ENCODE measurements around the gene FGF14. TPM values are rescaled to one million over a fixed set of nuclear protein-coding genes. Genes with fewer than 3 reads are reported as not detected.

FGF14 gene
- total RNA-seq, 4 donors from 2014 or later: 0.28 to 2.3 (median 0.35) TPM; not detected in 1

DNA sequence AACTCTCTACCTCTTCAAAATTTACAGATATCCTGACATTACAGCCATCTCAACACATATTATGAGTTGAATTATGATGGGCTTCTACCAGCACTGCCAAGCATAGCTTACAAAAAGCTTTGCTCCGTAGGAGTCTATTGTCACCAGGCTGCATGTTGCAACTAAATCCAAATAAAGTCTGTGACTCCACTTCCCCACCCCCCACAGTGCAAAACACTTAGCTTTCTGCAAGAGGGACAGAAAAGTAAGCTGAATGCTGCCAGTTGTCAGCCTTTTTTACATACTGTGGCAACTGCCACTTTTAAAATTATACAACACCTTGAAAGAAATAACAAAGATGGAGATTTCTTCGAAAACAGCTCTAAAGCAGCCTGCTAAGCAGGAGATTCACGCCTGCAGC, 189.1 kb downstream of the FGF14 start:
- DNase-seq: no peak
- no peak overlapping the region for H3K4me3 ChIP-seq
- no peaks in the 10 kb centered on the region for H3K4me1 ChIP-seq
- TF ChIP-seq POLR2A (IDR thresholded peaks at IDR 0.05): no peak
- TF ChIP-seq, protein P1, sequence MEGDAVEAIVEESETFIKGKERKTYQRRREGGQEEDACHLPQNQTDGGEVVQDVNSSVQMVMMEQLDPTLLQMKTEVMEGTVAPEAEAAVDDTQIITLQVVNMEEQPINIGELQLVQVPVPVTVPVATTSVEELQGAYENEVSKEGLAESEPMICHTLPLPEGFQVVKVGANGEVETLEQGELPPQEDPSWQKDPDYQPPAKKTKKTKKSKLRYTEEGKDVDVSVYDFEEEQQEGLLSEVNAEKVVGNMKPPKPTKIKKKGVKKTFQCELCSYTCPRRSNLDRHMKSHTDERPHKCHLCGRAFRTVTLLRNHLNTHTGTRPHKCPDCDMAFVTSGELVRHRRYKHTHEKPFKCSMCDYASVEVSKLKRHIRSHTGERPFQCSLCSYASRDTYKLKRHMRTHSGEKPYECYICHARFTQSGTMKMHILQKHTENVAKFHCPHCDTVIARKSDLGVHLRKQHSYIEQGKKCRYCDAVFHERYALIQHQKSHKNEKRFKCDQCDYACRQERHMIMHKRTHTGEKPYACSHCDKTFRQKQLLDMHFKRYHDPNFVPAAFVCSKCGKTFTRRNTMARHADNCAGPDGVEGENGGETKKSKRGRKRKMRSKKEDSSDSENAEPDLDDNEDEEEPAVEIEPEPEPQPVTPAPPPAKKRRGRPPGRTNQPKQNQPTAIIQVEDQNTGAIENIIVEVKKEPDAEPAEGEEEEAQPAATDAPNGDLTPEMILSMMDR (IDR thresholded peaks at IDR 0.05): no peak
- no peaks in the 10 kb centered on the region for H3K27me3 ChIP-seq
- no peaks in the 10 kb centered on the region for H3K36me3 ChIP-seq
- H3K9me3 ChIP-seq: no peaks in the 10 kb centered on the region
- no peak overlapping the region for H3K27ac ChIP-seq

DNA sequence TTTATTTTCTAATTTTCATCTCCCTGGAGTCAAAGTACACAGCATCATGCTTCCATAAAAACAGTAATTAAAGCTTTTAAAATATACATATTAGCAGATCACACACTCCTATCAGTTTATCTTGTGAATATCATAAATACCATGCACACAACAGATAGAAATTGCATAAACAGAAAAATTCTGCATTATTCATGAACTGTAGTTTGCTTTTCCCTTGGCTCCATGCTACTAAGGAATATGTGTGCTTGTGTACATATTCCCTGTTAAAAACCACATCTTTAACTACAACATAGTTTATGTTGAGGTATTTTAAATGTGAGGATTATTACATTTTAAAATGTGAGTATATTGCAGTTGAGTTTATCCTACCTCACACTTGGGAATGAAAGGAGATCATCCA, 193.5 kb downstream of the FGF14 start:
- no peak overlapping the region for H3K4me3 ChIP-seq
- no peaks in the 10 kb centered on the region for H3K36me3 ChIP-seq
- DNase-seq: no peak
- no peaks in the 10 kb centered on the region for H3K9me3 ChIP-seq
- no peaks in the 10 kb centered on the region for H3K27me3 ChIP-seq
- no peak overlapping the region for H3K27ac ChIP-seq
- no peaks in the 10 kb centered on the region for H3K4me1 ChIP-seq
- no peak for TF ChIP-seq POLR2A (IDR thresholded peaks at IDR 0.05)
- TF ChIP-seq, protein P1 (IDR thresholded peaks at IDR 0.05): no peak

DNA sequence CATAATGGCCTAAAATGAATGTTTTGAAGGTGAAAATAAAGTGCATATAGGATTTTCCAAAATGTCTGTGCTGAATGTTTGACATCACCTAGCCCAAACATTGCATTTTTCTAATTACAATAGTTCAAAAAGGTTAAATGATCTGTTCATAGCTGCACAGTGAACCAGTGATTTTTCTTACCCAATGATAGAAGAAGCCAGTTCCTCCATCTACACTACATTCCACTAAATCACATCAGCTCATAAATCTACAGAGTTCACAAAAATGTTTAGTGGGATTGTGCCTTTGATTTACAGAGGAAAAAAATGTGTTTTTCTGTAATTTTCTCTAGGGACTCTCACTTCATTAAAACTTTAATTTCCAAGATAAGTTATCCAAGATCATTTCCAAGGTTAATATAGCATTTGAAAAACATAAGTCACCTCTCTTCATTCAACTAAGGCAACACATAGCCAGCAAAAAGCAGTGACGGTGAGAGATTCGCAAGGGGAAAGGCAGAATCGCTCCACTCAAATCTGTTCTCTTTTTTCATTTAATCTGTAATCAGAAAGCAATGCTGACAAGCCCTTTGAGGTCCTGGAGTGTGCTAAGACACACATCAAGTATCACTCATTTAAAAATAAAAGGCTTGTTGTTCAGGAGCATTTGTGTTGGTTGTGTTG, 194.0 kb downstream of the FGF14 start:
- Histone ChIP-seq H3K4me3 (no peak overlapping the region), H3K4me1 (no peaks in the 10 kb centered on the region), H3K9me3 (no peaks in the 10 kb centered on the region), H3K27me3 (no peaks in the 10 kb centered on the region), H3K36me3 (no peaks in the 10 kb centered on the region), H3K27ac (no peak overlapping the region)
- no peak for DNase-seq
- TF ChIP-seq POLR2A (IDR thresholded peaks at IDR 0.05): no peak
- TF ChIP-seq, protein P1 (IDR thresholded peaks at IDR 0.05): no peak

DNA sequence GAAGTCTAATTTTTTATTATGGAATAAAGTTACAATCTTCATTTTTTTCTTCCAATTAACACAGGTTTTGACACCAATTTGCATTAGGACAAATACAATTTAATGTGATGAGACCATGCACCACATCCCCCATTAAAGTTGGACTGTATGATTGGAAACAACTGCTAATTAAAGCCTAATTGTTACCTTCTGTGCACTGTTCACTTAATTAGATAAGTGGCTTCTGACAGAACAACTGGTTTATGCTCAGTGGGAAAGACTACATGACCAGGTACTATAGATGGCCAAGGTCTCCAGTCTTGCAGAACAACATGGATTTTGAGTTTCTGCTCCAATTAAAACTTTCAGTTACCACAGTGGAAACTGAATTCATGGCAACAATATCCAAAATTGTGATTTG, 198.1 kb downstream of the FGF14 start:
- H3K9me3 ChIP-seq: no peaks in the 10 kb centered on the region
- no peaks in the 10 kb centered on the region for H3K4me1 ChIP-seq
- H3K27me3 ChIP-seq: no peaks in the 10 kb centered on the region
- H3K4me3 ChIP-seq: no peak overlapping the region
- DNase-seq: no peak
- H3K36me3 ChIP-seq: no peaks in the 10 kb centered on the region
- H3K27ac ChIP-seq: no peak overlapping the region
- TF ChIP-seq, protein P1 (IDR thresholded peaks at IDR 0.05): no peak
- TF ChIP-seq POLR2A (IDR thresholded peaks at IDR 0.05): no peak

DNA sequence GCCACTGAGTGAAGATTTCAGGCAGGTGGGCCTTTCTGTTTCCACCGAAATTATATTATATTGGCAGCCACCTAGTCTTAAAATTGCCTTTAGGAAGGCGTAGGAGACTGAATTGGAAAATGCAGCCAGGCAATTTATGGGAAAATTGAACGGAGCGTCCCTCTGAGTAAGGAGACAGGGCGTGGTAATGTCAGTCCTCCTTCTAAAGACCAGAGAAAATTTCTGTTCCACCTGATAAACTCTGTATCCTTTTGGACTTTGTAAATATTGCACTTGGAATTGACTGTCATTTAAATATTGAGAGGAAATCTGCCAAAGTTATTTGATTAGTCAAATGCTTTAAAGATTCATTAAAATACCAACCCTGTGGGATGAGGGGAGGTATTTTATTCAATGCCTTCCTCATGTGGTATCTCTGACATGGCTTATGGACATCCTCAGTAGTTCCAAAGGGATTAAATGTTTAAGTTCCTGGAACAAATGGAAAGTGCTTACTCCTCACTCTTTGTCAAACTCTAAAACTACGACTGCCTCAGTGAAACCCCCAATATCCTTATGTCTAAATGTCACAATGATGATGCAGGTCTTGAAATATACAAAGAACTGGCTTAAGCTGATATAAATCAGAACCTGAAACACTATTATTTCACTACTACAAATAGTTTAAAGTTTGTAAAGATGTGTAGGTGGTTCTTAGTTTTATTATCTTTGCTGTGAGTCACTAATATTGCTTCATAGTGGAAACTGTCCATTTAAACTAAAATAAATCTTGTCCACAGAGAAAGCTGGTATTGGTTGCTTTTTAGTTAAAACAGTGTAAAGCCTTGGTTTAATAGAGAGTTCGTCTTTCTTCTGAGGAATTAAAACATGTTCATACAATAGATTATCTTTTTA, 203.2 kb downstream of the FGF14 start:
- no peaks in the 10 kb centered on the region for H3K36me3 ChIP-seq
- no peak for DNase-seq
- H3K27ac ChIP-seq: no peak overlapping the region
- H3K27me3 ChIP-seq: no peaks in the 10 kb centered on the region
- no peak overlapping the region for H3K4me3 ChIP-seq
- no peak for TF ChIP-seq POLR2A (IDR thresholded peaks at IDR 0.05)
- TF ChIP-seq, protein P1 (IDR thresholded peaks at IDR 0.05): no peak
- H3K9me3 ChIP-seq: no peaks in the 10 kb centered on the region
- H3K4me1 ChIP-seq: no peaks in the 10 kb centered on the region

Measured in Peyer's patch (tissue), 4 donors.